Measurements from ENCODE around the gene LRRC51.

- TF ChIP-seq CTCF (IDR thresholded peaks at IDR 0.05) (no peak), POLR2A (IDR thresholded peaks at IDR 0.05) (no peak)
Measured at GRCh38 chr11:72144807-72145565, 64.3 kb downstream of the LRRC51 start.

Measured in transverse colon (tissue), 3 donors.